ENCODE results near the gene FAM53B. TPM values are rescaled to one million over a fixed set of nuclear protein-coding genes. Genes with fewer than 3 reads are reported as not detected.

Gene FAM53B
- total RNA-seq, 1 donor from 2014 or later = 35.9 TPM

DNA sequence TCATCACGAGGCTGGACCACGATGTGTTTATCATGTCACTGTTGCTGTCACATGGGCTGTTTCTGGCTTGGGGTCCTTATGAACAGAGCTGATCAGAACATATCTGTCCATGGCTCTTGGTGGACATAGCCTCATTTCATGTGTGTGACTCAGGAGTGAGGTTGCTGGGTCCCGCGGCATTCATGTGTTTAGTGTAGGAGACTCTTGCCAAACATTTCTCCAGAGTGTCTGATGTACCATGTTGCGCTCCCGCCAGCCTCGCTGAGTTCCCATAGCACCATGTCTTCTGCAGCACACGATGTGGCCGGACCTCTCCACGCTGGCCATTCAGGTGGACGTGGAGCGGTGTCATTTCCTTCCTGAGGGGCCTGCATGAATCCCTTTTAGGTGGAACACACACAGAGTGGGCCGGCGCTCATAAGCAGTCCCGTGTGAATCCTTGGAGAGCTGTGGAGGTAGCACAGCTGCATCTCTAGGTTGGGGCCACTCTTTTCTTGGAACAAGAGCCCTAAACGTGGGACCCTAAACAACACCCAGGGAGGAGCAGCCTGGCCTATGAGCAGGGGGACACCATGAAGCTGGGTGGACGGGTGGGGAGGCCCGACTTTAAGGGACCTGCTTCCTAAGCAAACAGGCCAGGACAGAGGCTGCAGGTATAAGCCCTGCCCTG lies 147.9 kb downstream of the FAM53B start:
- H3K4me3 Mint-ChIP-seq = no peak overlapping the region
- DNase-seq (ENCODE audit: extremely low spot score, unreplicated experiment) = no peak
- H3K4me1 Mint-ChIP-seq (ENCODE audit: unreplicated experiment) = peaks cover 3% of the 10 kb centered on the region
- no peaks in the 10 kb centered on the region for H3K27me3 Mint-ChIP-seq
- H3K9me3 Mint-ChIP-seq = no peaks in the 10 kb centered on the region
- TF ChIP-seq, protein P1, sequence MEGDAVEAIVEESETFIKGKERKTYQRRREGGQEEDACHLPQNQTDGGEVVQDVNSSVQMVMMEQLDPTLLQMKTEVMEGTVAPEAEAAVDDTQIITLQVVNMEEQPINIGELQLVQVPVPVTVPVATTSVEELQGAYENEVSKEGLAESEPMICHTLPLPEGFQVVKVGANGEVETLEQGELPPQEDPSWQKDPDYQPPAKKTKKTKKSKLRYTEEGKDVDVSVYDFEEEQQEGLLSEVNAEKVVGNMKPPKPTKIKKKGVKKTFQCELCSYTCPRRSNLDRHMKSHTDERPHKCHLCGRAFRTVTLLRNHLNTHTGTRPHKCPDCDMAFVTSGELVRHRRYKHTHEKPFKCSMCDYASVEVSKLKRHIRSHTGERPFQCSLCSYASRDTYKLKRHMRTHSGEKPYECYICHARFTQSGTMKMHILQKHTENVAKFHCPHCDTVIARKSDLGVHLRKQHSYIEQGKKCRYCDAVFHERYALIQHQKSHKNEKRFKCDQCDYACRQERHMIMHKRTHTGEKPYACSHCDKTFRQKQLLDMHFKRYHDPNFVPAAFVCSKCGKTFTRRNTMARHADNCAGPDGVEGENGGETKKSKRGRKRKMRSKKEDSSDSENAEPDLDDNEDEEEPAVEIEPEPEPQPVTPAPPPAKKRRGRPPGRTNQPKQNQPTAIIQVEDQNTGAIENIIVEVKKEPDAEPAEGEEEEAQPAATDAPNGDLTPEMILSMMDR (conservative IDR thresholded peaks at IDR 0.05) = no peak
- no peaks in the 10 kb centered on the region for H3K36me3 Mint-ChIP-seq
- H3K27ac Mint-ChIP-seq = no peak overlapping the region

DNA sequence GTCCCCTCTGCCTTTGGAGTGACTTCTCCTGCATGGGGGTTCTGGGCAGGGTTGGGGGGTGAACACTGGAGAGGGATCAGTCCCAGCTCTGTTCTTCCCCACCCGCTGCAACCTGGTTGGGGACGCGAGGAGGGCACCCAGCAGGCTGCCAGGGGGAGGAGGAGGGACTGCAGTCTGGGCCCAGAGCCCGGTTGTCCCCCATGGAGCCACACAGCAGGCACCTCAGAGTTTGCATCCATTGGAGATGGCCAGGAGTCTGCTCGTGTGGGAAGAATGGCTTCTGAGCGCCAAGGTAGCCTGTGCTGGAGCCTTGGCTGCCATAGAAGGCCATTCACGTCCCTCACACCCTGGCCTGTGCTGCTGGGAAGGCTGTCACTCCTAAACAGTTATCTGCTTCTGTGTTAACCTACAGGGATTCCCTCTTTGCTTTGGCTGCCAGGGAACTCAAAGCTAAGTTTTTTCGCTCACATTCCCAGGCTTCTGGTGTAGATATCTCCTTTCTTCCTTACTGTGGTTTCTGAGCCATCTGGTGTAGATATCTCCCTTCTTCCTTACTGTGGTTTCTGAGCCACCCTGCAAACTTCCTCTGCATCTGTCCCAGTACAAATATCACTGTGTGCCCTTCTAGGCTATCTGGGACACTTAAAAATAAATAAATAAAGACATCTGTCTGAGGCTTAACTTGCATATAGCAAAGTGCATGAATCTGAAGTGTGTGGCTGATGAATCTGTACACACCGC lies 148.9 kb downstream of the FAM53B start:
- TF ChIP-seq, protein P1 (conservative IDR thresholded peaks at IDR 0.05) = no peak
- Mint-ChIP-seq H3K4me1 (ENCODE audit: unreplicated experiment) (peaks cover 3% of the 10 kb centered on the region), H3K27me3 (no peaks in the 10 kb centered on the region), H3K4me3 (no peak overlapping the region), H3K36me3 (no peaks in the 10 kb centered on the region), H3K27ac (no peak overlapping the region), H3K9me3 (no peaks in the 10 kb centered on the region)
- DNase-seq (ENCODE audit: extremely low spot score, unreplicated experiment) = no peak

GRCh38 chr10:124594240-124594639 lies 149.9 kb downstream of the FAM53B start:
- H3K4me1 Mint-ChIP-seq (ENCODE audit: unreplicated experiment) = peaks cover 13% of the 10 kb centered on the region
- no peaks in the 10 kb centered on the region for H3K36me3 Mint-ChIP-seq
- H3K9me3 Mint-ChIP-seq = no peaks in the 10 kb centered on the region
- no peak overlapping the region for H3K27ac Mint-ChIP-seq
- H3K27me3 Mint-ChIP-seq = no peaks in the 10 kb centered on the region
- DNase-seq (ENCODE audit: extremely low spot score, unreplicated experiment) = no peak
- no peak overlapping the region for H3K4me3 Mint-ChIP-seq
- TF ChIP-seq, protein P1 (conservative IDR thresholded peaks at IDR 0.05) = no peak

- Mint-ChIP-seq H3K4me3 (no peak overlapping the region), H3K9me3 (no peaks in the 10 kb centered on the region), H3K27ac (no peak overlapping the region), H3K27me3 (no peaks in the 10 kb centered on the region), H3K36me3 (no peaks in the 10 kb centered on the region), H3K4me1 (ENCODE audit: unreplicated experiment) (peaks cover 16% of the 10 kb centered on the region)
- no peak for DNase-seq (ENCODE audit: extremely low spot score, unreplicated experiment)
- TF ChIP-seq, protein P1 (conservative IDR thresholded peaks at IDR 0.05) = no peak
Measured at GRCh38 chr10:124593431-124593985, 150.7 kb downstream of the FAM53B start.

DNA sequence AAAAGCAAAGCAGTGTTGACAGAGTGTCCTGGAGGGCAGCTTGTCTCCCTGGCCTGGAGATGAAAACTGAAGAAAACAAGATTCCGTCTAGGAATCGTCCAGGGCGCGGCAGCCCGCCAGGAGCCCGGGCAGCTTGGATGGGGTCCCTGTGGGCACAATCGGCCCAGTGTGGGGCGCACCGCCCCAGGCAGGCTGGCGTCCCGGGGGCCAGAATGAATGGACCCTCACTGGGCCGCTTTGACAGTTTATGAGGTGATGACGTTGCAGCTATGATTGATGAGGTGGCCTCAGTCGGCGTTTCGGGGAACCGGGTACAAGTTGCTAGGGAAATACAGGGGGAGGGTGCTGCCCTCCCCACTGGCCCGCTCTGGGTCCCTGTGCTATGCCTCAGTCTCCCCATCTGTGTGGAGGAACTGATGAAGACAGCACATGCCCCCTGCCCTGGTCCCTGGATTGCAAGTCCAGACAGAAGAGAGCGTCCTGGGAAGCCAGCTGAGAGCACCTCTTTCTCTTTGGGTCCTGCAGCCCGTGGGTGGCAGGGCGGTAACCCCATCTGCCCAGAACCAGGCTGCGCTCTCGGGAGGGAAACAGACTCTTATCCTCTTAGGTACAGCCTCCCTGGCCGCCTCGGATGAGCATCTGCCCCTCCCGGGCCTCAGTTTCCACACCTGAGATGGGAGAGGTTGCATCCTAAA lies 151.3 kb downstream of the FAM53B start:
- TF ChIP-seq, protein P1 (conservative IDR thresholded peaks at IDR 0.05) = no peak
- H3K4me3 Mint-ChIP-seq = no peak overlapping the region
- no peak for DNase-seq (ENCODE audit: extremely low spot score, unreplicated experiment)
- H3K27ac Mint-ChIP-seq = no peak overlapping the region
- H3K9me3 Mint-ChIP-seq = no peaks in the 10 kb centered on the region
- no peaks in the 10 kb centered on the region for H3K36me3 Mint-ChIP-seq
- no peaks in the 10 kb centered on the region for H3K27me3 Mint-ChIP-seq
- H3K4me1 Mint-ChIP-seq (ENCODE audit: unreplicated experiment) = peaks cover 20% of the 10 kb centered on the region

All from type B pancreatic cell (in vitro differentiated cells).